Calu3 (cell line): ENCODE measurements around the gene POLDIP3. TPM values are rescaled to one million over a fixed set of nuclear protein-coding genes. Genes with fewer than 3 reads are reported as not detected.

Experiments
- BruUV-seq: library from RNA; stranded (reverse); fragments of 400-500 nt; replicated peaks from 2 replicates; lab custom pipeline; 2021; lab: Mats Ljungman, UMichigan
- CTCF ChIA-PET: fragments of 300-600 bp; sonication (Branson Sonifier 250); formaldehyde crosslinking; loops from one replicate; lab custom pipeline; 2022; ENCODE audit warnings: antibody characterized with exemption; lab: Charles Lee
- DNase-seq: peaks from one replicate; pipeline ENCODE4 v3.0.0; 2022
- H3K27ac Mint-ChIP-seq: one replicate; pipeline ENCODE4 v1.8.0; 2022; ENCODE audit warnings: mixed read lengths; ENCODE audit not compliant: unreplicated experiment
- H3K27me3 Mint-ChIP-seq: one replicate; pipeline ENCODE4 v1.8.0; 2022; ENCODE audit warnings: mixed read lengths; ENCODE audit not compliant: unreplicated experiment
- H3K36me3 Mint-ChIP-seq: one replicate; pipeline ENCODE4 v1.8.0; 2022; ENCODE audit warnings: mild to moderate bottlenecking, moderate library complexity, mixed read lengths; ENCODE audit not compliant: insufficient read depth, unreplicated experiment
- H3K4me1 Mint-ChIP-seq: one replicate; pipeline ENCODE4 v1.8.0; 2022; ENCODE audit warnings: mild to moderate bottlenecking, low read depth, mixed read lengths; ENCODE audit not compliant: unreplicated experiment
- H3K4me3 Mint-ChIP-seq: one replicate; pipeline ENCODE4 v1.8.0; 2022; ENCODE audit warnings: mild to moderate bottlenecking, low read depth, moderate library complexity, mixed read lengths; ENCODE audit not compliant: unreplicated experiment
- H3K9me3 Mint-ChIP-seq: one replicate; pipeline ENCODE4 v1.8.0; 2022; ENCODE audit warnings: low read depth, mixed read lengths; ENCODE audit not compliant: unreplicated experiment
- intact Hi-C: fragments of 100-400 bp; cut with micrococcal nuclease; formaldehyde crosslinking; loops from one replicate; pipeline ENCODE4 v1.10.0; 2022; ENCODE audit not compliant: unreplicated experiment
- total RNA-seq: library from RNA; stranded (reverse); gene quantifications from 2 replicates; pipeline ENCODE4 v1.2.3, GENCODE V29; 2022
- TF ChIP-seq, protein P1 (sequence below): fragments of 200-600 bp; IDR thresholded peaks from one replicate; pipeline ENCODE4 v1.8.0; 2022; ENCODE audit warnings: antibody characterized with exemption; ENCODE audit not compliant: unreplicated experiment

The POLDIP3 gene
- total RNA-seq, 1 experiment from 2014 or later: 60.1 TPM

DNA sequence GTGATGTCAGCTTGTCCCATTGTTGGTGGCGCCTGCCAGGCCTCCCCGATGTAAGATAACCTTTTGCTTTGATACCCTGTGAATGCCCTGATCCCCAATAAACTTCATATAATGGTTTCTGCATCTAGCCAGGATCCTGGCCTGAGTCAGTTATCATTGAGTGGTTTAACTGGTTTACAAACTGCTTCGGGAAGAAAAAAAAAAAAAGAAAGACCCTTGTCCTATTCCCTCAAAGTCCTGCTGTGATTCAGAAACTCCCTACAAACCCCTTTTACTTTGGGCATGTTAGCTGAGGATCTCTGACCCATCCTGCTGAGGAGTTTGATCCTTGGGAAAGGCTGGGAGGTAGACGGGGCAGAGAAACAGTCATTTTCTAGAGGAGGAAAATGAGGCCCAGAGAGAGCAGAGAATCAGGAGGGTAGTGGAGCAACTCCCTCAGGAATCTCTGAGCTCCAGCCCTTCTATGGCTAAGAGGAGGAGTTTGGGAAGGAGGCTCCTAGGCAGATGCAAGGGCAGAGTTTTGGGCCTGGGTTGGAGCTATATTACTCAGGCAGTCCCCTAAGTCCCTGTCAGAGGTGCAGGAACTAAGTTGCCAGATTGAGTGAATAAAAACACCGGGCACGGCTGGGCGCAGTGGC lies 39.9 kb upstream of the POLDIP3 start:
- Mint-ChIP-seq H3K4me1 (peaks cover 11% of the 10 kb centered on the region), H3K27me3 (no peaks in the 10 kb centered on the region), H3K27ac (no peak overlapping the region), H3K4me3 (no peak overlapping the region), H3K9me3 (no peaks in the 10 kb centered on the region), H3K36me3 (peaks cover 6% of the 10 kb centered on the region)
- CTCF ChIA-PET: interaction anchor here (0.6 kb wide), 2 partner anchors 165 to 492 kb away, joined by 3 to 8 read pairs; no protein-coding TSS in a partner anchor
- TF ChIP-seq, protein P1, sequence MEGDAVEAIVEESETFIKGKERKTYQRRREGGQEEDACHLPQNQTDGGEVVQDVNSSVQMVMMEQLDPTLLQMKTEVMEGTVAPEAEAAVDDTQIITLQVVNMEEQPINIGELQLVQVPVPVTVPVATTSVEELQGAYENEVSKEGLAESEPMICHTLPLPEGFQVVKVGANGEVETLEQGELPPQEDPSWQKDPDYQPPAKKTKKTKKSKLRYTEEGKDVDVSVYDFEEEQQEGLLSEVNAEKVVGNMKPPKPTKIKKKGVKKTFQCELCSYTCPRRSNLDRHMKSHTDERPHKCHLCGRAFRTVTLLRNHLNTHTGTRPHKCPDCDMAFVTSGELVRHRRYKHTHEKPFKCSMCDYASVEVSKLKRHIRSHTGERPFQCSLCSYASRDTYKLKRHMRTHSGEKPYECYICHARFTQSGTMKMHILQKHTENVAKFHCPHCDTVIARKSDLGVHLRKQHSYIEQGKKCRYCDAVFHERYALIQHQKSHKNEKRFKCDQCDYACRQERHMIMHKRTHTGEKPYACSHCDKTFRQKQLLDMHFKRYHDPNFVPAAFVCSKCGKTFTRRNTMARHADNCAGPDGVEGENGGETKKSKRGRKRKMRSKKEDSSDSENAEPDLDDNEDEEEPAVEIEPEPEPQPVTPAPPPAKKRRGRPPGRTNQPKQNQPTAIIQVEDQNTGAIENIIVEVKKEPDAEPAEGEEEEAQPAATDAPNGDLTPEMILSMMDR: no peak
- BruUV-seq: no TSS peak
- no peak for DNase-seq
- intact Hi-C loops: no loop called here

DNA sequence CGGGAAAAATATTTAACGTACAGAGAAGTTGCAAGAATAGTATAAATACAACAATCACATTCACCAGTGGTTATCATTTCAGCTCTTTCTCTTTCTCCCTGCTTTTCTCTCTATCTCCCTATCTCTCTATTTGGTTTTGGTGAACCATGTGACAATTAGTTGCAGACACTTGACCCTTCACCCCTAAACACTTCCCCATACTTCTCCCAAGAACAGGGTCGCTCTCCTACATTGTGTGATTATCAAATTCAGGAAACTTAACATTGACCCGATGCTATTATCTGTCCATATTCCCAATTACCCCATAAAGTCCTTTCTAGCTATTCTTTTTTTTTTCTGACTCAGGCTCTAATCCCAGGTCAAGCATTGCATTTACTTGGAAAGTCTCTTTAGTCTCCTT lies 39.3 kb upstream of the POLDIP3 start:
- BruUV-seq: no TSS peak
- no peak for DNase-seq
- Mint-ChIP-seq H3K27me3 (no peaks in the 10 kb centered on the region), H3K4me3 (no peak overlapping the region), H3K36me3 (peaks cover 12% of the 10 kb centered on the region), H3K27ac (no peak overlapping the region), H3K9me3 (no peaks in the 10 kb centered on the region), H3K4me1 (peaks cover 12% of the 10 kb centered on the region)
- CTCF ChIA-PET: interaction anchor here (0.6 to 1.7 kb wide), 2 partner anchors 27 to 493 kb away, joined by 6 to 8 read pairs; no protein-coding TSS in a partner anchor
- TF ChIP-seq, protein P1: no peak
- intact Hi-C loops: no loop called here

DNA sequence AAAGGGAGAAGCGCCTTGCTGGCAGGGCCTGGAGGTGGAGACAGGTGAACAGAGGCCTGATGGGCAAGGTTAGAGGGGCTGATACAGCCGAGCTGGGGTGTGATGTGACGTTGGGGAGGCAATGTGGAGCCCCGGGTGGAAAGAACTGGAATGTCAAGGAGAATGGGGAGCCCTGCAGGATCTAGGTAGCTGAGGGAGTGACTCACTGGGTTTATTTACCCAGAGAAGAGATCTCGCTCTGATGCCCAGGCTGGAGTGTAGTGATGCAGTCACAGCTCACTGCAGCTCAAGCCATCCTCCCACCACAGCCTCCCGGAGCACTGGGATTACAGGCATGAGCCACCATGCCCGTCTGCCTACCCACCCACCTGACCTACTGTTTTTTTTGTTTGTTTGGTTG lies 36.5 kb upstream of the POLDIP3 start:
- H3K27me3 Mint-ChIP-seq: no peaks in the 10 kb centered on the region
- intact Hi-C loops: no loop called here
- H3K4me1 Mint-ChIP-seq: peaks cover 29% of the 10 kb centered on the region
- peak; percentile 24 for DNase-seq
- no TSS peak for BruUV-seq
- no peaks in the 10 kb centered on the region for H3K9me3 Mint-ChIP-seq
- no peak overlapping the region for H3K4me3 Mint-ChIP-seq
- H3K36me3 Mint-ChIP-seq: peaks cover 31% of the 10 kb centered on the region
- CTCF ChIA-PET: no interaction called here
- TF ChIP-seq, protein P1: no peak
- no peak overlapping the region for H3K27ac Mint-ChIP-seq

DNA sequence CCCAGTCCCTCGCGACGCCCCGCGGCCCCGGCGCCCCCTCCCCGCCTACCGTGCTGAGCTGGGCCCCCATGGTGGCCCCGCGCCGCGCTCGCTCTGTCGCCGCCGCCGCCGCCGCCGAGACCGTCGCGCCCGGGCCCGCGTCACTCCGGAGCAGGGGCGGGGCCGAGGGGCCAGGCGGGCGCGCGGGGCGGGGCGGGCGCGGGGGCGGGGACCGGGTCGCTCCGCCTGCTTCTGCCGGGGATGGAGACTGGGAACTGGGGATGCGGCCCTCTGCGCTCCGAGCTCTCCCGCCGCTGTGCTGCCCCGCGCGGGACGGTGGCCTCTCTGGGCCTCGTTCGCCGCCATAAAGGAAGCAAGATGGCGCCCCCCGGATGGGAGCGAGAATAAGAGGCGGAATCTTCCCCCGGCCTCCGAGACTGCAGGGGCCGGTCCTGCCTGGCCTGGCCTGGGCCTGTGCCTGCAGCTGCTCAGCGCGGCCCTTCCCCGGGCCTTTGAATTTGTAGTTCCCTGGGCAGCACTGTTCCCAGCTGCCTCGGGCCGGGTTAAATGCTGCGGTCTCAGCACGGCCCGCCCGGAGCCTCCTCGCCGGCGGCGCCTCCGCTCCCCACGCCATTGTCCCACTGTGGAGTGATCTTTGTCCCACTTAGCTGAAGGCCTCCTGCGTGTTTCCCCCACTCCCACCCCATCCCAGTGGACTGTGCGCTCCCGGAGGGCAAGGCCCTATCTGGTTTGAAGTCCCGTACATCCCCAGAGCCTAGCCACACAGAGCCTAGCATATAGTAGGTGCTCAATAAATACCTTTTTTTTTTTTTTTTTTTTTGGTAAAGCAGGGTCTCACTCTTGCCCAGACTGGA lies 34.8 kb upstream of the POLDIP3 start, which contains the start of gene CYB5R3:
Gene CYB5R3 (minus strand): TSS at position 147 of the 854 bp plus-strand sequence. CDS start 77 bp downstream, at position 70.
- TSS peak; percentile 98 for BruUV-seq
- CTCF ChIA-PET: interaction anchor here (0.6 to 0.9 kb wide), 4 partner anchors 13 to 154 kb away, joined by 3 to 4 read pairs (median 4); no protein-coding TSS in a partner anchor
- no peaks in the 10 kb centered on the region for H3K9me3 Mint-ChIP-seq

More for the DNA sequence above, 34.8 kb upstream of the POLDIP3 start, which contains the start of gene CYB5R3:
- Mint-ChIP-seq H3K27me3 (no peaks in the 10 kb centered on the region), H3K36me3 (peaks cover 36% of the 10 kb centered on the region), H3K4me3 (peak within 1 kb of the TSS; percentile 96), H3K4me1 (peaks cover 34% of the 10 kb centered on the region), H3K27ac (peak within 1 kb of the TSS; percentile 71)
- TF ChIP-seq, protein P1: no peak
- peak; percentile 87 for DNase-seq
- intact Hi-C loops: no loop called here
